Neural cell (in vitro differentiated cells): Measurements from ENCODE around the gene RASA1.

ENCODE experiments used
- CTCF ChIP-seq: fragments of 450-650 bp; IDR thresholded peaks from 2 replicates; pipeline ENCODE4 v1.5.1; 2014; ENCODE audit warnings: antibody characterized with exemption, mild to moderate bottlenecking, moderate library complexity; ENCODE audit not compliant: poor library complexity, severe bottlenecking
- EP300 ChIP-seq: fragments of 450-650 bp; conservative IDR thresholded peaks from 2 replicates; pipeline ENCODE4 v1.6.1; 2014; ENCODE audit warnings: antibody characterized with exemption, mild to moderate bottlenecking, moderate library complexity; ENCODE audit not compliant: poor library complexity, severe bottlenecking
- EZH2 ChIP-seq: fragments of 200-600, 300-800 bp; shearing (Covaris generic), sonication (generic); IDR thresholded peaks from 2 replicates; pipeline ENCODE4 v1.6.1; 2014; ENCODE audit warnings: antibody characterized with exemption, low read length, borderline replicate concordance, mild to moderate bottlenecking; ENCODE audit not compliant: insufficient read depth, poor library complexity, severe bottlenecking
- MXI1 ChIP-seq: fragments of 450-650 bp; conservative IDR thresholded peaks from 2 replicates; pipeline ENCODE4 v1.6.1; 2014; ENCODE audit warnings: antibody characterized with exemption, mild to moderate bottlenecking; ENCODE audit not compliant: poor library complexity, severe bottlenecking
- POLR2AphosphoS5 ChIP-seq: IDR thresholded peaks from 2 replicates; pipeline ENCODE4 v1.6.1; 2012
- SMC3 ChIP-seq: fragments of 450-650 bp; conservative IDR thresholded peaks from 2 replicates; pipeline ENCODE4 v1.6.1; 2014; ENCODE audit warnings: antibody characterized with exemption, mild to moderate bottlenecking, moderate library complexity; ENCODE audit not compliant: poor library complexity
- TAF1 ChIP-seq: IDR thresholded peaks from 2 replicates; pipeline ENCODE4 v1.6.1; 2012; ENCODE audit warnings: low read depth

- TF ChIP-seq CTCF (no peak), EP300 (no peak), EZH2 (no peak), TAF1 (no peak), SMC3 (no peak), POLR2AphosphoS5 (no peak), MXI1 (no peak)
These were observed 105.0 kb downstream of the RASA1 start for GRCh38 chr5:87372705-87373104.
